Calu3 (cell line): ENCODE data around the gene HIVEP1. TPM values are rescaled to one million over a fixed set of nuclear protein-coding genes. Genes with fewer than 3 reads are reported as not detected.

Experiments
- BruUV-seq: library from RNA; stranded (reverse); fragments of 400-500 nt; replicated peaks from 2 replicates; lab custom pipeline; 2021; lab: Mats Ljungman, UMichigan
- CTCF ChIA-PET: fragments of 300-600 bp; sonication (Branson Sonifier 250); formaldehyde crosslinking; loops from one replicate; lab custom pipeline; 2022; ENCODE audit warnings: antibody characterized with exemption; lab: Charles Lee
- DNase-seq: peaks from one replicate; pipeline ENCODE4 v3.0.0; 2022
- H3K27ac Mint-ChIP-seq: one replicate; pipeline ENCODE4 v1.8.0; 2022; ENCODE audit warnings: mixed read lengths; ENCODE audit not compliant: unreplicated experiment
- H3K27me3 Mint-ChIP-seq: one replicate; pipeline ENCODE4 v1.8.0; 2022; ENCODE audit warnings: mixed read lengths; ENCODE audit not compliant: unreplicated experiment
- H3K36me3 Mint-ChIP-seq: one replicate; pipeline ENCODE4 v1.8.0; 2022; ENCODE audit warnings: mild to moderate bottlenecking, moderate library complexity, mixed read lengths; ENCODE audit not compliant: insufficient read depth, unreplicated experiment
- H3K4me1 Mint-ChIP-seq: one replicate; pipeline ENCODE4 v1.8.0; 2022; ENCODE audit warnings: mild to moderate bottlenecking, low read depth, mixed read lengths; ENCODE audit not compliant: unreplicated experiment
- H3K4me3 Mint-ChIP-seq: one replicate; pipeline ENCODE4 v1.8.0; 2022; ENCODE audit warnings: mild to moderate bottlenecking, low read depth, moderate library complexity, mixed read lengths; ENCODE audit not compliant: unreplicated experiment
- H3K9me3 Mint-ChIP-seq: one replicate; pipeline ENCODE4 v1.8.0; 2022; ENCODE audit warnings: low read depth, mixed read lengths; ENCODE audit not compliant: unreplicated experiment
- intact Hi-C: fragments of 100-400 bp; cut with micrococcal nuclease; formaldehyde crosslinking; loops from one replicate; pipeline ENCODE4 v1.10.0; 2022; ENCODE audit not compliant: unreplicated experiment
- total RNA-seq: library from RNA; stranded (reverse); gene quantifications from 2 replicates; pipeline ENCODE4 v1.2.3, GENCODE V29; 2022
- TF ChIP-seq, protein P1 (sequence below): fragments of 200-600 bp; IDR thresholded peaks from one replicate; pipeline ENCODE4 v1.8.0; 2022; ENCODE audit warnings: antibody characterized with exemption; ENCODE audit not compliant: unreplicated experiment

Gene HIVEP1
- total RNA-seq, 1 experiment from 2014 or later = 16.1 TPM

DNA sequence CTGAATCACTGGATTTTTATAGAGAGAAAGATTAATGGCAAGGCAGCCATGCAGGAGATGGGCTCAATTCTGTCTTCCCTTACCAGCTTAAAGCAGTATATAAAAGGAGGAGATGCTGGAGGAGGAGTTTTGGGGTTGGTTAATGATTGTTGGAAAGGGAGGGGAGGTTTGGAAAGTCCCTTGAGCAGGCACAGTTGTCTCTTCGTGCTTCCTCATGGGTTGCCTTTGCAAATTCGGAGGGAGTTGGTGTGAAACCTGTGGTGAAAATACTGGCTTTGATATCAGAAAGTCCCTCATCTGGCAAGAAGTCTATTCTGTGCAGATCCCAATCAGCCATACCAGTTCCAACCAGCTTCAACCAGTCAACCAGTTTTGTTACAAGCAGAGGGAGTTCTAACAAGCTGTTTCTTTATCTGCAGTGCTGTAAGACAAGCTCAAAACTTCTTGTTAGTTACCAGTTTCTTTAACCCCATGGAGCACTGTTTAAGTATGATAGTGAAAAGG, 107.0 kb downstream of the HIVEP1 start:
- H3K9me3 Mint-ChIP-seq = no peaks in the 10 kb centered on the region
- H3K27ac Mint-ChIP-seq = peak overlapping the region; percentile 87
- H3K36me3 Mint-ChIP-seq = peaks cover 5% of the 10 kb centered on the region
- intact Hi-C loops = no loop called here
- no peaks in the 10 kb centered on the region for H3K27me3 Mint-ChIP-seq
- TF ChIP-seq, protein P1, sequence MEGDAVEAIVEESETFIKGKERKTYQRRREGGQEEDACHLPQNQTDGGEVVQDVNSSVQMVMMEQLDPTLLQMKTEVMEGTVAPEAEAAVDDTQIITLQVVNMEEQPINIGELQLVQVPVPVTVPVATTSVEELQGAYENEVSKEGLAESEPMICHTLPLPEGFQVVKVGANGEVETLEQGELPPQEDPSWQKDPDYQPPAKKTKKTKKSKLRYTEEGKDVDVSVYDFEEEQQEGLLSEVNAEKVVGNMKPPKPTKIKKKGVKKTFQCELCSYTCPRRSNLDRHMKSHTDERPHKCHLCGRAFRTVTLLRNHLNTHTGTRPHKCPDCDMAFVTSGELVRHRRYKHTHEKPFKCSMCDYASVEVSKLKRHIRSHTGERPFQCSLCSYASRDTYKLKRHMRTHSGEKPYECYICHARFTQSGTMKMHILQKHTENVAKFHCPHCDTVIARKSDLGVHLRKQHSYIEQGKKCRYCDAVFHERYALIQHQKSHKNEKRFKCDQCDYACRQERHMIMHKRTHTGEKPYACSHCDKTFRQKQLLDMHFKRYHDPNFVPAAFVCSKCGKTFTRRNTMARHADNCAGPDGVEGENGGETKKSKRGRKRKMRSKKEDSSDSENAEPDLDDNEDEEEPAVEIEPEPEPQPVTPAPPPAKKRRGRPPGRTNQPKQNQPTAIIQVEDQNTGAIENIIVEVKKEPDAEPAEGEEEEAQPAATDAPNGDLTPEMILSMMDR = no peak
- DNase-seq = peak; percentile 26
- H3K4me1 Mint-ChIP-seq = peaks cover 11% of the 10 kb centered on the region
- H3K4me3 Mint-ChIP-seq = no peak overlapping the region
- no TSS peak for BruUV-seq
- CTCF ChIA-PET = no interaction called here

DNA sequence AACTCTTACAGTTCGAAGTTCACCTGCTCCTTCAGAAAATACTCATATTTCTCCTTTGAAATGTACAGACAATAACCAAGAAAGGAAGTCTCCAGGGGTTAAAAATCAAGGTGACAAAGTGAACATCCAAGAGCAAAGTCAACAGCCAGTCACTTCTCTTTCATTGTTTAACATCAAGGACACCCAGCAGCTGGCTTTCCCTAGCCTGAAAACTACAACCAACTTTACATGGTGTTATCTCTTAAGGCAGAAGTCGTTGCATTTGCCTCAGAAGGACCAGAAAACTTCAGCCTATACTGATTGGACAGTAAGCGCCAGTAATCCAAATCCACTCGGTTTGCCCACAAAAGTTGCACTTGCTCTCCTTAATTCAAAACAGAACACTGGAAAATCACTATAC, 113.3 kb downstream of the HIVEP1 start:
- DNase-seq = no peak
- no peak overlapping the region for H3K4me3 Mint-ChIP-seq
- no peaks in the 10 kb centered on the region for H3K27me3 Mint-ChIP-seq
- H3K4me1 Mint-ChIP-seq = no peaks in the 10 kb centered on the region
- no TSS peak for BruUV-seq
- H3K9me3 Mint-ChIP-seq = no peaks in the 10 kb centered on the region
- H3K27ac Mint-ChIP-seq = no peak overlapping the region
- CTCF ChIA-PET = no interaction called here
- intact Hi-C loops = no loop called here
- TF ChIP-seq, protein P1 = no peak
- peaks cover 4% of the 10 kb centered on the region for H3K36me3 Mint-ChIP-seq

DNA sequence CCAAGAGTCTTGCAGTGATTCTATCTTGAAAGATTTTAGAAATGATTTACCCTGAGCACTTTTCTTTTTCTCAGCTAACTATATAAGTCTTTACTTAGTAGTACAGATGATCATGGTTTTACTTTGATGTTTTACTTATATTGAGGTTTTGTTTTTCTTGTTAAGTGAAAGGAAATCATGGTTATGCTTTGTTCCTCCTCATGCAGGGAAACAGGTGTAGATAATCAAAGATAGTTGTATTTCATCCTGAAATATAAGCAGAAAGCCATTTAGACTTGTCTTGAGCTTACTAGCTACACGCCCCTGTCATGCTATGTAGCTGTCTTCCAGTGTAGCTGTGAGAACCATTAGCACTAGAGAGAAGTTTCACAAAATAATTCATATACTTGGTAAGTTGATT, 113.9 kb downstream of the HIVEP1 start:
- intact Hi-C loops = no loop called here
- no peaks in the 10 kb centered on the region for H3K36me3 Mint-ChIP-seq

DNA sequence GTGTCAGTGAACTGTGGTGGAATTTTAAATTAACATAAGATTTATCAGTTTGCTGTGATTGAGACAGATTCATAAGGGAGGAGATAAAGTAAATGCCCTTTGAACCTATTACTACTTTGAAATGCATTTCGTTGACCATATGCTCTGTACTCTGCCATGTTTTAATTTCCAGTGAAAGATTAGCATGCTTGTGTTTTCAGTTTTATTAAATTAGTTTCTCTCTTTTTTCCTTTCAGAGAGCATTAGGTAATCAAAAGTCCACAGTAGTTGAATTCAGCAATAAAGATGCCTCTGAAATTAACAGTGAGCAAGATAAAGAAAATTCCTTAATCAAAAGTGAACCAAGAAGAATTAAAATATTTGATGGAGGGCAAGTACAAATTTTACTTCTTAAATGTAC, 117.4 kb downstream of the HIVEP1 start:
- intact Hi-C loops = no loop called here
- TF ChIP-seq, protein P1 = no peak
- Mint-ChIP-seq H3K9me3 (no peaks in the 10 kb centered on the region), H3K27me3 (no peaks in the 10 kb centered on the region), H3K36me3 (no peaks in the 10 kb centered on the region), H3K4me1 (no peaks in the 10 kb centered on the region), H3K4me3 (no peak overlapping the region), H3K27ac (no peak overlapping the region)
- CTCF ChIA-PET = no interaction called here
- no TSS peak for BruUV-seq
- DNase-seq = no peak

More for the DNA sequence above, 113.9 kb downstream of the HIVEP1 start:
- no TSS peak for BruUV-seq
- no peak for DNase-seq
- CTCF ChIA-PET = no interaction called here
- no peak overlapping the region for H3K4me3 Mint-ChIP-seq
- H3K27me3 Mint-ChIP-seq = no peaks in the 10 kb centered on the region
- H3K27ac Mint-ChIP-seq = no peak overlapping the region
- H3K4me1 Mint-ChIP-seq = no peaks in the 10 kb centered on the region
- TF ChIP-seq, protein P1 = no peak
- no peaks in the 10 kb centered on the region for H3K9me3 Mint-ChIP-seq
